ENCODE measurements around the gene HTT. TPM values are rescaled to one million over a fixed set of nuclear protein-coding genes. Genes with fewer than 3 reads are reported as not detected.

The HTT gene
- total RNA-seq, 2 donors from 2014 or later = 51.0 to 55.5 TPM

DNA sequence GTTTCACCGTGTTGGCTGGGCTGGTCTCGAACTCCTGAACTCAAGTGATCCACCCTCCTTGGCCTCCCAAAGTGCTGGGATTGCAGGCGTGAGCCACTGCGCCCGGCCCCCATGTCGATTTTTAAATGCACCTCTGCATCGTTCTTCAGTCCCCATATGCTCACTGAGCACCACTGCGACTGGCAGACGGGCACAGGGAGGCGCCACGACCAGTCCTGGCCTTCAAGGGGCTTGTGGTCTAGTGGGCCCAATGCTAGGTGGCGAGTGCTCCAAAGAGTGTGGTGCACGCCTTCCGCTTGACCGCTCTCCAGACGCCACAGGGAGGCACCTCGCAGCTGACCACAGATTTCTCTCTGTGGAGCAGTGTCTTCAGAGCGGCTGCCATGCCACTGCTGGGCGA is 162.8 kb downstream of the HTT start:
- no peak overlapping the region for H3K9ac ChIP-seq (ENCODE audit: low read depth in 2 of 2, low read length in 2 of 2)
- no peaks in the 10 kb centered on the region for H3K36me3 ChIP-seq
- TF ChIP-seq CTCF (IDR thresholded peaks at IDR 0.05) = no peak
- no peak overlapping the region for H3K4me3 ChIP-seq
- DNase-seq = no peak
- H3K9me3 ChIP-seq = no peaks in the 10 kb centered on the region
- no peaks in the 10 kb centered on the region for H3K27me3 ChIP-seq
- intact Hi-C loops (cut with DNase I) = no loop called here
- H3K27ac ChIP-seq = no peak overlapping the region
- no peaks in the 10 kb centered on the region for H3K4me1 ChIP-seq

DNA sequence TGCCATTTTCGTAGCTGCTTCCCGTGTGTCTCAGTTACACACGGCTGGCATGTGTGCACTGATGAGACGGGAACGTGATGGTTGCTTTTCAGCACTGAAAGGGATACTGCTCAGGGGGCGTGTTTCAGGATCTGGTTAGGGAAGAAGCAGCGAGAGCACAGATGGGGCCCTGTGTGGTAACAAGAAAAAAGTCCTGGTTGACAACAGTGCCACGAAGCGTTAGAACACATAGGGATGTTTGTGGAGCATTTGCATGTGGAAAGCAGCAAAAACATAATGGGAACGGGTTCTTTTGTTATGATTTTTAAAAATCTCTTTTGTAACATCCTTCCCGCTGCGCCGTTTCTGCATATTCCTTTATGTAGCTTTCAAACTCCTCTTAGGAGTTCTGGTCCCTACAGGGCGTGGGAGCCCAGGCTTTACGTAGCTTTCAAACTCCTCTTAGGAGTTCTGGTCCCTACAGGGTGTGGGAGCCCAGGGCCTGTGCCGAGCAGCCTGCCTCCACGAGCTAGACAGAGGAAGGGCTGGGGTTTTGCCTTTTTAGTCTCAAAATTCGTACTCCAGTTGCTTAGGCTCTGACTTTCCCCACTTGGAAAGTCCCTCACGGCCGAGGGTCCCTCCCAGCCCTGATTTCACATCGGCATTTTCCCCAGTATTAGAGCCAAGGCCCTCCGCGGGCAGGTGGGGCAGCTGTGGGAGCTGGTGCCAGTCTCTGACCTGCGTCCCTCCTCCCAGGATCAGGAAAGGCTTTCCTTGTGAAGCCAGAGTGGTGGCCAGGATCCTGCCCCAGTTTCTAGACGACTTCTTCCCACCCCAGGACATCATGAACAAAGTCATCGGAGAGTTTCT is 163.5 kb downstream of the HTT start:
- H3K4me3 ChIP-seq = no peak overlapping the region
- H3K9ac ChIP-seq (ENCODE audit: low read depth in 2 of 2, low read length in 2 of 2) = no peak overlapping the region
- intact Hi-C loops (cut with DNase I) = no loop called here
- DNase-seq = no peak
- no peaks in the 10 kb centered on the region for H3K27me3 ChIP-seq
- no peak for TF ChIP-seq CTCF (IDR thresholded peaks at IDR 0.05)
- no peaks in the 10 kb centered on the region for H3K4me1 ChIP-seq
- H3K27ac ChIP-seq = no peak overlapping the region
- H3K9me3 ChIP-seq = no peaks in the 10 kb centered on the region
- H3K36me3 ChIP-seq = no peaks in the 10 kb centered on the region

DNA sequence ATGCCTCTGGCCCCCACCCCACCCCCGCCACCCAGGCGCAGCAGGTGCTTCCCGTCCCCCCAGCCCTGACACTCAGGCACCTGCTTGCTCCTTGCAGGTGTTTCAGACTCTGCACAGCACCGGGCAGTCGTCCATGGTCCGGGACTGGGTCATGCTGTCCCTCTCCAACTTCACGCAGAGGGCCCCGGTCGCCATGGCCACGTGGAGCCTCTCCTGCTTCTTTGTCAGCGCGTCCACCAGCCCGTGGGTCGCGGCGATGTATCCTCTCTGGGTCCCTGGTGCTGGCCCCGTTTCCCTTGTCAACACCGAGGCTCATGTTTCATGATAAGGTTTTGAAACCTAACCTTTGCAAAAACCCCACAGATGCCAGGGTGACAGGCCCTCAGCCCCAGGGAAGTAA is 164.2 kb downstream of the HTT start:
- no peak overlapping the region for H3K4me3 ChIP-seq
- H3K4me1 ChIP-seq = no peaks in the 10 kb centered on the region
- H3K27me3 ChIP-seq = no peaks in the 10 kb centered on the region
- H3K9me3 ChIP-seq = no peaks in the 10 kb centered on the region
- no peak overlapping the region for H3K9ac ChIP-seq (ENCODE audit: low read depth in 2 of 2, low read length in 2 of 2)
- DNase-seq = no peak
- H3K27ac ChIP-seq = no peak overlapping the region
- intact Hi-C loops (cut with DNase I) = no loop called here
- no peak for TF ChIP-seq CTCF (IDR thresholded peaks at IDR 0.05)
- no peaks in the 10 kb centered on the region for H3K36me3 ChIP-seq

- no peaks in the 10 kb centered on the region for H3K9me3 ChIP-seq
- no peaks in the 10 kb centered on the region for H3K36me3 ChIP-seq
- no peak overlapping the region for H3K9ac ChIP-seq (ENCODE audit: low read depth in 2 of 2, low read length in 2 of 2)
- intact Hi-C loops (cut with DNase I) = no loop called here
- TF ChIP-seq CTCF (IDR thresholded peaks at IDR 0.05) = no peak
- no peaks in the 10 kb centered on the region for H3K27me3 ChIP-seq
- H3K4me3 ChIP-seq = no peak overlapping the region
- DNase-seq = no peak
- no peaks in the 10 kb centered on the region for H3K4me1 ChIP-seq
- H3K27ac ChIP-seq = no peak overlapping the region
Observed at GRCh38 chr4:3239303-3239702, 164.8 kb downstream of the HTT start.

GRCh38 chr4:3239998-3240920 is 165.8 kb downstream of the HTT start:
- Histone ChIP-seq H3K9me3 (no peaks in the 10 kb centered on the region), H3K9ac (ENCODE audit: low read depth in 2 of 2, low read length in 2 of 2) (no peak overlapping the region), H3K4me1 (no peaks in the 10 kb centered on the region), H3K27me3 (no peaks in the 10 kb centered on the region), H3K27ac (no peak overlapping the region), H3K4me3 (no peak overlapping the region), H3K36me3 (no peaks in the 10 kb centered on the region)
- intact Hi-C loops (cut with DNase I) = no loop called here
- no peak for TF ChIP-seq CTCF (IDR thresholded peaks at IDR 0.05)
- no peak for DNase-seq
